Ramos (cell line): ENCODE data around the gene ARFGEF3.

ENCODE experiments used
- in situ Hi-C: fragments of 300-500 bp; cut with MboI; formaldehyde crosslinking; loops from one replicate; pipeline ENCODE4 v1.14.3; 2022; ENCODE audit warnings: low sequenced_read_pairs; ENCODE audit not compliant: unreplicated experiment

ARFGEF3 gene

DNA sequence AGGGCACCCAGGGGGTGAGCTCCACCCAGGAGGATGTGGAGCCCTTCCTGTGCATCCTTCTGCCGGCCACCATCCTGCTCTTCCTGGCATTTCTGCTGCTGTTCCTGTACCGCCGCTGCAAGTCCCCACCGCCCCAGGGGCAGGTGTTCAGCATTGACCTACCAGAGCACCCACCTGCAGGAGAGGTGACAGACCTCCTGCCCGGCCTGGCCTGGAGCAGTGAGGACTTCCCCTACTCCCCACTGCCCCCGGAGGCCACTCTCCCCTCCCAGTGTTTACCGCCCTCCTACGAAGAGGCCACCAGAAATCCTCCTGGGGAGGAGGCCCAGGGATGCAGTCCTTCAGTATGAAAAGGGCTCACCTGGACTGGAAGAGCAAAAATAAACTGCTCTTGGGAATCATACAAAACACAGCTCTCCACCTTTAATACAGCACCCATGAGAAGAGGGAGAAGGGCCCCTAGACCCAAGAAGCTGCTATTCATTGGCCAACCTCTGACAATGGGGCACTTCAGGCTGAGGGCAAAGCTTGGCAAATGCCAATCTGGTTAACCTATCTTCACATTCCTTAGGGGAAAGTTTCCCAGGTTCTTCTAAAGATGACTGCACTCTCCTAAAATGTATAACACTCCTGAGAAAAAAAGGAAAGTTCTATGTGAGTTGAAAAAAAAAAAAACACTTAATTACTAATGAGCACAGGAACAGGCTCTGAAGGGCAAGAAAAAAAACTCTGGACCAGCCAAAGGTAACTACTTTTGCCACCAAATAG, 220.9 kb downstream of the ARFGEF3 start:
- in situ Hi-C loops = no loop called here

DNA sequence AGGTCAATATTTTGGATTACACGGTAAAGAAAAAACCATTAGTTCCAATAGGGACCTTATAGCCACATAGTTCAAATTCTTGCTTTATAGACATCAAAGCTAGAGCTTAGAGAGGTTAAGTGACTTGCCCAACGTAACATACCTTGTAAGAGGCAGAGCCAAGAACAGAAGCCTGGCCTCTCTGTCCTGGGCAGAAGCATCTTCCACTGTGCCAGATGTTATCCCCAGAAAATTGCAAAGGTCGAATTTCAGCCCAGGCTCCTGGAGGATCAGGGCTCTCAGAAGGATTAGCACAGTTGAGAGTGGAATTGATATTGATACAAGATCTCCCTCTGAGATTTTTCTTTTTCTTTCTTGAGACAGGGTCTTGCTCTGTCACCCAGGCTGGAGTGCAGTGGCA, 222.0 kb downstream of the ARFGEF3 start:
- in situ Hi-C loops = no loop called here

DNA sequence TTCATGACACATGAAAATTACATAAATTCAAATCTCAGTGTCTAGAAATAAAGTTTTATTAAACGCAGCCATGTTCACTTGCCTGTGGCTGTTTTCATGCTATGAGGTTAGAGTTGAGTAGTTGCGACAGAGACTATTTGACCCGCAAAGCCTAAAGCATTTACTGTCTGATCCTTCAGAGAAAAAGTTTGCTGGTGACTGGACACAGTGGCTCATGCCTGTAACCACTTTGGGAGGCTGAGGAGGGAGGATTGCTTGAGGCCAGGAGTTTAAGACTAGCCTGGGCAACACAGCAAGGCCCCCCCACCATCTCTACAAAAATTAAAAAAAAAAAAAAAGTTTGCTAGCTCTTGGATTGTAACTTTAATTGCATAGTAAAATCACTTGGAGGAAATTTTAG, 225.2 kb downstream of the ARFGEF3 start:
- in situ Hi-C loops = no loop called here

DNA sequence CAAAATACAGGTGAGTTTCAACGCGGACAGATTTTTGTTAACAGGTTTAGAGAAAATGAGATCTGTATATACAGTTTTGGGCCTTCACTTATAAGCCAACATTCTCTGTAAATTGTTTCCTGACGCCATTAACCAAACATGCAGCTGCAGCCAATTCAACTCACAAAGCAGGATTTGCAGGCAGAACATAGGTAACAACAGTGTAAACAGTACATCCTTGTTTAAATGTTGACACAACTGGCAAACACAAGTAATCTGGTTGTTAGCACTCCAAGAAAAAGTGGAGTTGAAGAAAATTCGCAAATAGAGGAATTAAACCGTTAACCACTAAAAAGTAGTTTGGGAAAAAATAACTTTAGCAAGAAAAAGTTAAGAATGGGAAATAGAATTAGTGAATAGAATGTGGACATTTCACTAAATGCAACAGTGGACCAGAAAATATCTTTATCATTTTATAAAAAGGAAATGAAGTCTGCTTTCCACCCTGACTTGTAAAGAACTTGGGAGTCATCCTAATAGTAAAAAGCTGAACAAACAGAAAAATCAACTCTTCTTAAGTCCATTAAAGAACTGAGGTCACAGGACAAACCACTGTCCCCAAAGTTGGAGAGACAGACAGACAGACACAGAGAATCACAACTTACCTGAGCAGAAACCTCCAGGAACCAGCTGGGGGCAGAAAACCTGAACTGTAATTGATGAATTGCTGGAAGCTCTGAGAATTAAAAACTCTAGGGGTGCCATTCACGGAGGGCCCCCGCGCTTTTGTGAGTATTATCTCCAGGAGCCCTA, 226.0 kb downstream of the ARFGEF3 start:
- in situ Hi-C loops = no loop called here

DNA sequence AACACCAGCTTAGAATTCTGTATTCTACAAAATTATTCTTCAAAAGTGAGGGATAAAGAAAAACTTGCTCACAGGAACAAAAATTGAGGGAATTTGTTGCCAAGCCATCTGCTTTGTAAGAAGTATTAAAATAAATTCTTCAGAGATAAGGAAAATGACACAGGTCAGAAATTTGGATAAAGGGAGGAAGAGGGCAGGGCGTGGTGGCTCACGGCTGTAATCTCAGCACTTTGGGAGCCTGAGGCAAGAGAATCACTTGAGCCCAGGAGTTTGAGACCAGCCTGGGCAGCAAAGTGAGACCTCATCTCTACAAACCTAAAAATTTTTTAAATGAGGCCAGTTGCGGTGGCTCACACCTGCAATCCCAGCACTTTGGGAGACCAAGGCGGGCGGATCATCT, 227.8 kb downstream of the ARFGEF3 start:
- in situ Hi-C loops = no loop called here
